ENCODE results near the gene CNPPD1. TPM values are rescaled to one million over a fixed set of nuclear protein-coding genes. Genes with fewer than 3 reads are reported as not detected.

CNPPD1 gene
- total RNA-seq, 1 donor from 2014 or later: 43.1 TPM

GRCh38 chr2:219220652-219221402 lies 44.1 kb upstream of the CNPPD1 start:
- no peak overlapping the region for H3K27ac Mint-ChIP-seq (ENCODE audit: unreplicated experiment)
- DNase-seq (ENCODE audit: low spot score): no peak
- H3K9me3 Mint-ChIP-seq (ENCODE audit: low read depth): no peaks in the 10 kb centered on the region
- no peaks in the 10 kb centered on the region for H3K27me3 Mint-ChIP-seq (ENCODE audit: low read depth)
- peaks cover 28% of the 10 kb centered on the region for H3K4me1 Mint-ChIP-seq (ENCODE audit: low read depth)
- no peak for TF ChIP-seq CTCF (IDR thresholded peaks at IDR 0.05)
- H3K36me3 Mint-ChIP-seq (ENCODE audit: low read depth): peaks cover 18% of the 10 kb centered on the region
- H3K4me3 Mint-ChIP-seq (ENCODE audit: unreplicated experiment): no peak overlapping the region

- no peak for DNase-seq (ENCODE audit: low spot score)
- Mint-ChIP-seq H3K27ac (ENCODE audit: unreplicated experiment) (peak overlapping the region; percentile 45), H3K4me1 (ENCODE audit: low read depth) (peaks cover 28% of the 10 kb centered on the region), H3K36me3 (ENCODE audit: low read depth) (peaks cover 14% of the 10 kb centered on the region), H3K9me3 (ENCODE audit: low read depth) (no peaks in the 10 kb centered on the region), H3K27me3 (ENCODE audit: low read depth) (no peaks in the 10 kb centered on the region), H3K4me3 (ENCODE audit: unreplicated experiment) (peak overlapping the region; percentile 84)
- TF ChIP-seq CTCF (IDR thresholded peaks at IDR 0.05): no peak
Measured at GRCh38 chr2:219219784-219220532, 43.2 kb upstream of the CNPPD1 start.

- peak within 1 kb of the TSS; percentile 99 for H3K27ac Mint-ChIP-seq (ENCODE audit: unreplicated experiment)
- H3K4me3 Mint-ChIP-seq (ENCODE audit: unreplicated experiment): peak within 1 kb of the TSS; percentile 84
- DNase-seq (ENCODE audit: low spot score): peak; percentile 97
- peaks cover 28% of the 10 kb centered on the region for H3K4me1 Mint-ChIP-seq (ENCODE audit: low read depth)
- no peak for TF ChIP-seq CTCF (IDR thresholded peaks at IDR 0.05)
- H3K9me3 Mint-ChIP-seq (ENCODE audit: low read depth): no peaks in the 10 kb centered on the region
- peaks cover 18% of the 10 kb centered on the region for H3K36me3 Mint-ChIP-seq (ENCODE audit: low read depth)
- no peaks in the 10 kb centered on the region for H3K27me3 Mint-ChIP-seq (ENCODE audit: low read depth)
Measured at GRCh38 chr2:219218732-219219701, 42.3 kb upstream of the CNPPD1 start, which contains the start of gene ABCB6. Gene ABCB6, minus strand, starts transcription at chr2:219218958. Its CDS starts 285 bp downstream, at chr2:219218673.

GRCh38 chr2:219218217-219218731 lies 41.5 kb upstream of the CNPPD1 start:
- DNase-seq (ENCODE audit: low spot score): no peak
- peak overlapping the region; percentile 84 for H3K4me3 Mint-ChIP-seq (ENCODE audit: unreplicated experiment)
- H3K4me1 Mint-ChIP-seq (ENCODE audit: low read depth): peaks cover 28% of the 10 kb centered on the region
- H3K36me3 Mint-ChIP-seq (ENCODE audit: low read depth): peaks cover 19% of the 10 kb centered on the region
- H3K27ac Mint-ChIP-seq (ENCODE audit: unreplicated experiment): peak overlapping the region; percentile 99
- no peaks in the 10 kb centered on the region for H3K27me3 Mint-ChIP-seq (ENCODE audit: low read depth)
- peak; percentile 46 for TF ChIP-seq CTCF (IDR thresholded peaks at IDR 0.05)
- no peaks in the 10 kb centered on the region for H3K9me3 Mint-ChIP-seq (ENCODE audit: low read depth)
